Stimulated activated CD4-positive, alpha-beta T cell treated with anti-CD3 and anti-CD28 coated beads, Interleukin-4, amount 100 ng/mL, for 48 hours (primary cell): ENCODE data around the gene ZNF821.
A peak's percentile ranks its signal among the peaks of the same experiment; 100 is the strongest.
"Not testable (repeated sequence)": the region's sequence is repeated elsewhere in the genome, so short reads cannot be mapped to it uniquely, and the experiment has no call there.

Experiments
- DNase-seq, 2 donors: peaks; one replicate each; pipeline ENCODE4 v3.0.0-alpha.2; 2020; ENCODE audit warnings: low read depth in 2 of 2

Gene ZNF821

GRCh38 chr16:71902656-71903365, 18.8 kb upstream of the ZNF821 start:
- DNase-seq, result no peak

GRCh38 chr16:71899171-71899570, 15.2 kb upstream of the ZNF821 start:
- no peak for DNase-seq

GRCh38 chr16:71896764-71897368, 12.9 kb upstream of the ZNF821 start:
- DNase-seq, result no peak

DNA sequence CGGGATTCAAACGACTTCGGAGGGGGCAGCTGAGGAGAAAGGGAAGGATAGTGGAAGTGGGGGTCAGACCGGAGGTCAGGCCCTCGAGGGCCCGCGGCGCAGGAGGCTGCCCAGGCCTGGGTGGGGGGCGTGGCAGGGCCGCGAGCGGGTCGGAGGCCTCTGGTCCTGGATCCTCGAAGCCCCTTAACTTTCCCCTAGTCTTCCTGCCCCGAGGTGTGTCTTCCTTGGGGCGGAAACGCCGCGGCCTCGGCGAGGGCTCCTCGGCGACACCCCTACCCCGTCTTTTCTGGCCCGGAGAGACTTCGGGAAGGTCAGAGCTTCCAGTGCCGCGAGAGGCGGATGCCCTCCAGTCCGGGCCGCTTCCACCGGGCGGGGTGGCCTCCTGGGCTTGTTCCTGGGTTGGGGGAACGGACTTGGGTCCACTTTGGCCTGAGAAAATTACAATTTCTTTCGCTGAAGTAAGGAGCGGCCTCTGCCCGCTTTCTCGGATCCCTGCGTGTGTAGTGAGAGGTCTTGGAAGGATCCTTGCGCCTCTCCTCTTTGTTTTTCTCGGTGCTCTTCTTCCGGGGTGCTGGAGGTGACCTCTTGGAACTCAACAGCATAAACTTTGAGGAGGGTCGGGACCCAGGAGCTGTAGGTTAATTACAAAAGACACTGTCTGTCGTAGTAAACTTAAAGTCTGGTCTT, 11.8 kb upstream of the ZNF821 start:
- no peak for DNase-seq

DNA sequence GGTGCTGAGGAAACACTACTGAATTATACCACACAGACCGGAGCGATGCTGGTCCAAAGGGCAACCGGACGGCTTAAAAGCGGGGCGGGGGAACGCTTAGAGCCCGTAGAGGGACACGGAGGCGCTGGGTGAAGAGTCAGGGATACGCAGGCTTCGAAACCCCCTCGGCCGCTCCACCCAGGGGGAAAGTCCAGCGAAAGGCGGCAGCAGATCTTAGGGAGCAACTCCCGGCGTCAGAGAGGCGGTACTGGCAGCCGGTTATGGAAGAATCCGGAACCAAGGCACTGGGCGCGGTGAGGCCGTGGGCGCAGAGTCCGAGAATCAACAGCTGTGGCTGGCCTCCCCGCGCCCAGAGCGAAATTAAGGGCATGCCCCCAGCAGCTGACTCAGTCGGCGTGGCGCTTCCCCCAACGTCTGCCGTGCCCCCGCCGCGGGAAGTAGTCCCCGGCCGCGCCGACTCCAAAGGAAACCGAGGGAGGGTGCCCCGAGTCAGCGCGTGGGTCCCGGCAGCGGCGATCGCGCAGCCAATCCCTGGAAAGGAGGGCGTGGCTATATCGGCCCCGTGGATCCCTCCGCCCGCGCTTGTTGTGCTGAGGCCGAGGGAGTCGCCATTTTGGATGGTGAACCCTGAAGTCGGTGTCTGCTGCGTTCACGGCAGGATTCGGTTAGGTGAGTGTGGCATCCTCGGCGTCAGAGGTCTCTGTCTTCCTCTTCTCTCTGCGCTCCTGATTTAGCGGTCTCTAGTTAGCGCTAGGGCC, 11.1 kb upstream of the ZNF821 start, which contains the start of gene IST1:
Gene IST1 (plus strand): TSS at position 611 of the 758 bp plus-strand sequence. CDS start 20,110 bp downstream, outside the sequence.
- DNase-seq, result peak; percentile 97 to 98

DNA sequence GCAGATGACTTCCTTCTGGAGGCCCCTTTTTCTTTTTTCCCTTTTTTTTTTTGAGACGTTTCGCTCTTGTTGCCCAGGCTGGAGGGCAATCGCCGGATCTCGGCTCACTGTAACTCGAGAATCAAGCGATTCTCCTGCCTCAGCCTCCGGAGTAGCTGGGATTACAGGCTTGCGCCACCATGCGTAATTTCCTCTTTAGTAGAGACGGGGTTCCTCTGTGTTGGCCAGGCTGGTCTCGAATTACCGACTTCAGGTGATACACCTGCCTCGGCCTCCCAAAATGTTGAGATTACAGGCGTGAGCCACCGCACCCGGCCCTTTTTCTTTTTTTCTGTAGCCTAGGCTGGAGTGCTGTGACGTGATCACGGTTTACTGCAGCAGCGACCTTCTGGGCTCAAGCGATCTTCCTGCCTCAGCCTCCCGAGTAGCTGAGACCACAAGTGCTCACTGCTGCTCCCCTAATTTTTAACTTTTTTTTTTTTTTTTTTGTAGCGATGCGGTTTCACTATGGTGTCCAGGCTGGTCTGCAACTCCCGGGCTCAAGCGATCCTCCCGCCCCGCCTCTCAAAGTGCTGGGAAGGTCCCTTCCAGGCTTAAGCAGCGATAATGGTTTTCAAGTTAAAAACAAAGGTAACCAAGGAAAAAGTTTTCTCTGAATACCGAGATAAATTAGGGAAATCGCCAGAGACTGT, 10.4 kb upstream of the ZNF821 start:
- no peak for DNase-seq

DNA sequence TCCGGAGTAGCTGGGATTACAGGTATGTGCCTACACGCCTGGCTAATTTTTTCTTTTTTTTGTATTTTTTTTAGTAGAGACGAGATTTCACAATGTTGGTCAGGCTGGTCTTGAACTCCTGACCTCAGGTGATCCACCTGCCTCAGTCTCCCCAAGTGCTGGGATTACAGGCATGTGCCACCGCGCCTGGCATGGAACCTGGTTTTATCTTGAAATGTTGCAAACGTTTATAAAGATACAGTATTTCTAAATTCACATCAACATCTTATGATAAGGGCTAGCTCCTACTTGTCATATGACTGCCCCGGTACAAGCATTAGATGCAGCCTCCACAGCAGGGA, 9.9 kb upstream of the ZNF821 start:
- no peak for DNase-seq

DNA sequence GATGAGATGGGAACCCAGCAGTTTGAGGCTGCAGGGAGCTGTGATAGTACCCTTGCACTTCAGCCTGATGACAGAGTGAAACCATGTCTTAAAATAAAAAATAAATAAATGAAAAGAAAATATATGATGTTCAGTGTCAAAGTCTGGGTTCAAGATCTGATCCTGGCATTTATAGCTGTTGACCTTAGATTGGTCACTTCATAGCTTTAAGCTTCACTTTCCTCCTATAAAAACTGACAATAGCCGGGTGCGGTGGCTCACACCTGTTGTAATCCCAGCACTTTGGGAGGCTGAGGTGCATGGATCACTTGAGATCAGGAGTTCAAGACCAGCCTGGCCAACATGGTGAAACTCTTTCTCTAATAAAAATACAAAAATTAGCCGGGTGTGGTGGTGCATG, 5.2 kb upstream of the ZNF821 start:
- no peak for DNase-seq

DNA sequence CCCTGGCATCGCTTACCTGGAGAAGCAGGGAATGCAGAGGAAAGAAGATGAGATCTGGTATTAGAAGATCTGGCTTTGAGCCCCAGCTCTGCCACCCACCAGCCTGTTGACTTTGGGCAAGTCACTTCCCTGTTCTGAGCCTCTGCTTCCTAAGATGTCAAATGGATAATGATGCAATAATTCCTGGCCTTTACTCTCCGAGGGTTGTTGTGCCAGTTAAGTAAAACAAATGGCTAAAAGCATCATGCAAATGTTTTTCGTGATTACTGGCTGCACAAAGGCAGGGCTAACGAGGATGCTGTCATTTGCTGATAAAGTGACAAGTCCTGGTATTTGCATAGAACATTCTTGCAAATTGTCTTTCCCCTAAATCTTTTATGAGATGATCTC, 1.3 kb upstream of the ZNF821 start:
- no peak for DNase-seq

DNA sequence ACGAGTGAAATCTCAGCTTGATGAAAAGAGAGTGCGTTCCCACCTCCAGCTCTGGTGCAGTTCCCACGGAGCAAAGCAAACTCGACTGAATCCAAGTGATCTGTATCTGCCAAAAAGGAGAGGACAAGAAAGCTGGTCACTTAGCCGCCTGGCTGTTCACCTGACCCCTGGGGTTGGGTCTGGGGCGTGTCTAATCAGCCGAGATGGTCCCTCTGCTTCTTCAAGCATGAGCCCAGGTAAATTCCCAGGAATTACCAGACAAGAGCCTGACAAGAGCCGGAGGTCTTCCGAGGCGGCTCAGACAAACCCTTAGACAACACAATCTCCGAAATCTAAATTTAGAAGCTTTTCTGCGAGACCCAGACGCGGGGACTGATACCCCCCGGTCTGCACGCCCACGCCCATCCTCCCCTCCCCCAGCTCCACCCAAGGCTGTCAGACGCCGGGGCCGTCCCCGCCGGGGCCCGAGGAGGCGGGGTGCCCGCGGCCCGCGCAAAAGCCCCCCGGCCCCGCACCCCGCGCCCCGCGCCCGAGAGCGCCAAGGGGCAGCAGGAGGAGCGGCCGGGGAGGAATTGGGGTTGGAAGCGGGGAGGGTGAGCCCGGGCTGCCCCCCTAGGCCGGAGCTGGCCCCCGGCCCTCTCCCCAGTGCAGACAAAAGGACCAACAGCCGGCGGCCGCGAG, 674 bp downstream of the ZNF821 start:
- peak; percentile 28 to 40 for DNase-seq

DNA sequence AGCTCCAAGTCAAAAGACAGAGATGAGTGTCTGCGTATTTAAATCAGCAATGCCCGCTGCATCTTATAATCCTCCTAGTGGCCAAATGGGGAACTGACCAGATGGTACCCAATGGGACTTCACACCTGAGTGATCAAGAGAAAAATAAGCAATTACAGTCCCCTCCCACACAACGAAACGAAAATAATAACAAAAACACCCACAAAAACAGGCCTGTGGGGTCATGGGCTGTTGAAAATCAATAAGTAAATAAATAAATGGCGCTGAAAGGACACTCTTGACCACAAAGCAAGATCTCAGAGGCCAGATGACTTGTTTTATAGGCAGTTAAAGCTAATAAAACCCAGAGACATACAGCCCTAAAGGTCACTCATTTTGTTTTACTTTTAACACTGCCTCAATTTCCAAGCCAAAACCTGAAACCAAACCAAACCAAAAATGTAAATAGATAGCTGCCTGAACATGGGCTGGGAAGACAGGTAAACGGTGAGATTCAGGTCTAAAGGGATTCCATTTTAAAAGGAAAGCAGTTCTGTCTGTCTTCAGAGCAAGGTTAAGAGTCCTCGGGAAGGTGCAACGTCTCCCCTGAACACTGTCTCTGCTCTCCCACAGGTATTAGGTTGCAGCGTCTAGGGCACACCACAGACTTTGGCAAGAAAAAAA, 1.3 kb downstream of the ZNF821 start:
- DNase-seq, result peak; percentile 60 to 72

DNA sequence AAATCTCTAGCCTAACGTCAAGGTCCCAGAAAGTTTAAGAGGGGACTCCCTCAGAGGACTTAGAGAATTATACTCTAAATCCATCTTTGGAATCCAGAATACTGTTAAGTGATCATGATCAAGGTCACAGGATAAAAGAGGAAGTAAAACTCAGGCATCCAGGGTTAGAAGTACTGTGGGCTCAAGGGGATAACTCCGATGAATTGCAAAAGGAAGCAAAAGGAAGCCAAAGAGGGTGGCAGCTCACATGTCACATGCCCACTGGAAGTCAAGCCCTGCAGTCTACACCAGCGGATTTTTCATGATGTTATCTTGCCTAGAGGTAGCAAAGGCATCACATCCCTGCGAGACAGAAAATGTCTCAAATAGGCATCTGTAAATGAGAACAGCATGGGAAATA, 3.8 kb downstream of the ZNF821 start:
- DNase-seq, result no peak

- no peak for DNase-seq
Measured at GRCh38 chr16:71878911-71879310, 5.1 kb downstream of the ZNF821 start.

DNA sequence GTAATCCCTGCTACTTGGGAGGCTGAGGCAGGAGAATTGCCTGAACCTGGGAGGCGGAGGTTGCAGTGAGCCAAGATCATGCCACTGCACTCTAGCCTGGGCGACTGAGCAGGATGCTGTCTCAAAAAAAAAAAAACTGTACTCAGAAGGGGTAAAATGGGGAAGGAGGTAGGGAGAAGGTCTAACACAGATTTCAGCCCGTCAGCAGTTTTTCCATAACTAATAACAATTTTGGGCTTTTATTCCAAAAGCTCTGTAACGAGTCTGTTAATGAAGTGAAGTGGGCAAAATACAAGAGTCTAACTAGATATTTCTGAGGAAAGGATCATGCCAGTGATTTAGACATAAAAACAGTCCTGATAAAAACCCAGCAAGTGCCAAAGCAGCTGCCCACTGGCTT, 10.8 kb downstream of the ZNF821 start:
- DNase-seq, result no peak

DNA sequence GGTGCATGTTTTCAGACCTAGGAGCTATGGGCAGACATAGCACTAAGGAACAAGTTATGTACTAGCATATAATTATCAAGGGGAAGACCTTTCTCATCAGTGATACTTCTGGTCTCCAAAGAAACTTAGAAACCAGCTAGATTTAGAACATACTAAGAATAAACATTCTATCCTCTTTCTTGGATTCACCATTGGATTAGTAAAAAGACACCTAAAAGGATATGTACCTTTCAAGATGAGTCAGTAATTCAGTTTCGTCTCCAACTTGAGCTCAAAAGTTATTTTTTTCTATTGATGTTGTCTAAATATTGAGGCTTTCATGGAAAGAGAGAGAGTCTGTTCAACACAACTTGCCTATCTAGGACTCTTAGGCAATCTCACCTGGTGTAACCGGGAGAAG, 13.2 kb downstream of the ZNF821 start:
- DNase-seq, result no peak

- DNase-seq, result no peak
Measured at GRCh38 chr16:71869089-71869488, 14.9 kb downstream of the ZNF821 start.

GRCh38 chr16:71867939-71868338, 16.0 kb downstream of the ZNF821 start:
- no peak for DNase-seq

GRCh38 chr16:71867175-71867574, 16.8 kb downstream of the ZNF821 start:
- DNase-seq, result not testable (repeated sequence)

GRCh38 chr16:71865173-71865863, 18.7 kb downstream of the ZNF821 start:
- no peak for DNase-seq

- DNase-seq, result no peak
Measured at GRCh38 chr16:71863995-71864394, 20.0 kb downstream of the ZNF821 start.
